Right cardiac atrium (tissue), 5 donors: Measurements from ENCODE around the gene UBE4B. TPM values are rescaled to one million over a fixed set of nuclear protein-coding genes. Genes with fewer than 3 reads are reported as not detected.
A peak's percentile ranks its signal among the peaks of the same experiment; 100 is the strongest.

Source experiments
- ATAC-seq, 2 donors: fragments of 200-7000 bp; cut with Tn5 transposase; one replicate each; pipeline versions ENCODE4 v1.8.0 to v1.9.1; 2020; ENCODE audit warnings: moderate library complexity in 2 of 2, mild to moderate bottlenecking in 1 of 2
- DNase-seq, 3 donors: peaks; one replicate each; pipeline ENCODE4 v3.0.0-alpha.2; 2020
- H3K27ac ChIP-seq: one replicate; pipeline ENCODE4 v1.5.1; 2013; ENCODE audit warnings: mild to moderate bottlenecking, low read length, control low read depth, moderate library complexity
- H3K27me3 ChIP-seq: one replicate; pipeline ENCODE4 v1.6.1; 2013; ENCODE audit not compliant: control insufficient read depth, insufficient read depth
- H3K4me1 ChIP-seq: one replicate; pipeline ENCODE4 v1.6.1; 2013; ENCODE audit warnings: low read length; ENCODE audit not compliant: control insufficient read depth, insufficient read depth
- H3K4me3 ChIP-seq: one replicate; pipeline ENCODE4 v1.5.1; 2013; ENCODE audit warnings: low read length, control low read depth
- H3K9me3 ChIP-seq: one replicate; pipeline ENCODE4 v1.6.1; 2013; ENCODE audit warnings: low read length; ENCODE audit not compliant: control insufficient read depth
- WGBS: extraction: QIAGEN DNeasy Blood & Tissue Kit; methylation state at CpG from one replicate; pipeline ENCODE4 v1.1.7; 2013; 5-methylcytosine and 5-hydroxymethylcytosine counted together
- intact Hi-C, 4 donors: fragments of 100-400 bp; cut with DNase I; formaldehyde crosslinking; loops; one replicate each; pipeline versions ENCODE4 v1.11.0 to v1.14.0; 2022 to 2023
- polyA plus RNA-seq: library from polyadenylated mRNA; stranded (reverse); fragments of 200-250 nt; gene quantifications from one replicate; pipeline ENCODE4 v1.2.3, GENCODE V29; 2013
- total RNA-seq, 4 donors: library from RNA; stranded (reverse); fragmentation: NEBNext Ultra II Directional; extraction: Animal tissue kit (Norgen Biotek cat#: 25700); gene quantifications; one replicate each; pipeline ENCODE4 v1.2.1, GENCODE V29; 2021
- donor health status: healthy with polysubstance abuse.
- donor health status: DM: no; HTN: yes; CAD: no.
- donor health status: DM: no; HTN: no; CAD: no.
- donor health status: DM: no; HTN: yes; CAD: no; lungs with severe emphysema.
- donor health status: DM: yes; HTN: yes; CAD: no.

The UBE4B gene
- total and polyA plus RNA-seq, 5 donors, result 24.1 to 90.5 (median 62.8) TPM

GRCh38 chr1:10160173-10160572 is 127.4 kb downstream of the UBE4B start:
- H3K4me3 ChIP-seq, result no peak overlapping the region
- ATAC-seq, result no peak
- H3K4me1 ChIP-seq, result peaks cover 5% of the 10 kb centered on the region
- H3K27me3 ChIP-seq, result no peaks in the 10 kb centered on the region
- intact Hi-C loops, result no loop called here
- H3K9me3 ChIP-seq, result no peaks in the 10 kb centered on the region
- DNase-seq, result no peak
- H3K27ac ChIP-seq, result no peak overlapping the region
- 82% methylated on average over 3 of the region's 3 CpGs for WGBS

DNA sequence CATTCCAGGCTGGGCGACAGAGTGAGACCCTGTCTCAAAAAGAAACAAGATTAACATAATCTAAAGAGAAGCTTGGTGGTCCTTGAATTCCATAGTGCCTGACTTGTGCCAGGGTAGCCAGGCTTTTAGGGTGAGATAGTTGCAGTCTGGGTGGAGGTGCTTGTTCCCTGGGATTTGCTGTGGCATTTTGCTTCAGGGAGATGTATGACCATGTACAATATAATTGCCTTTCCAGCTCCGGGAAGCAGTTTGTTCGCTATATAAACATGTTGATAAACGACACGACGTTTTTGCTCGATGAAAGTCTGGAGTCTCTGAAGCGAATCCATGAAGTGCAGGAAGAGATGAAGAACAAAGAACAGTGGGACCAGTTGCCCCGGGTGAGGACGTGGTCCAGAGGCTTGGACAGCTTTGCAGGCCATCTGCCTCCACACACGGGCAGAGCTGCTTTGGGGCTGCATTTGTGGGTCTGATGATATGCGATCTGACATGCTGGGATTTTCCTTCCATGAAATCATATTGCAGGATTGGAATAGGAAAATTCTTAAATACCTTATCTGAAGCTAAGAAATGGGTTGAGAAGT is 128.2 kb downstream of the UBE4B start:
- ATAC-seq, result no peak
- peaks cover 2% of the 10 kb centered on the region for H3K4me1 ChIP-seq
- no peaks in the 10 kb centered on the region for H3K9me3 ChIP-seq
- no peak overlapping the region for H3K4me3 ChIP-seq
- no peak for DNase-seq
- H3K27me3 ChIP-seq, result no peaks in the 10 kb centered on the region
- intact Hi-C loops, result no loop called here
- H3K27ac ChIP-seq, result peak overlapping the region; percentile 83
- WGBS, result 77% methylated on average over 12 of the region's 12 CpGs

- peak; percentile 66 to 83 for ATAC-seq
- H3K9me3 ChIP-seq, result no peaks in the 10 kb centered on the region
- 81% methylated on average over 17 of the region's 17 CpGs for WGBS
- no peak overlapping the region for H3K4me3 ChIP-seq
- H3K4me1 ChIP-seq, result peaks cover 2% of the 10 kb centered on the region
- H3K27me3 ChIP-seq, result no peaks in the 10 kb centered on the region
- peak overlapping the region; percentile 52 for H3K27ac ChIP-seq
- intact Hi-C loops, result no loop called here
- DNase-seq, result peak in 2 of 3 donors; percentile 37 to 55
Observed at GRCh38 chr1:10161541-10162290, 129.0 kb downstream of the UBE4B start.

GRCh38 chr1:10168912-10169514 is 136.3 kb downstream of the UBE4B start:
- DNase-seq (no peak), ATAC-seq (no peak)
- intact Hi-C loops, result no loop called here
- Histone ChIP-seq H3K27ac (no peak overlapping the region), H3K4me3 (no peak overlapping the region), H3K4me1 (peaks cover 2% of the 10 kb centered on the region), H3K9me3 (no peaks in the 10 kb centered on the region), H3K27me3 (no peaks in the 10 kb centered on the region)
- 96% methylated on average over 7 of the region's 7 CpGs for WGBS

GRCh38 chr1:10170239-10170574 is 137.4 kb downstream of the UBE4B start:
- WGBS, result 83% methylated on average over 2 of the region's 2 CpGs
- no peak overlapping the region for H3K27ac ChIP-seq
- no peak for ATAC-seq
- no peak overlapping the region for H3K4me3 ChIP-seq
- no peak for DNase-seq
- peaks cover 2% of the 10 kb centered on the region for H3K4me1 ChIP-seq
- H3K27me3 ChIP-seq, result no peaks in the 10 kb centered on the region
- intact Hi-C loops, result no loop called here
- H3K9me3 ChIP-seq, result no peaks in the 10 kb centered on the region

DNA sequence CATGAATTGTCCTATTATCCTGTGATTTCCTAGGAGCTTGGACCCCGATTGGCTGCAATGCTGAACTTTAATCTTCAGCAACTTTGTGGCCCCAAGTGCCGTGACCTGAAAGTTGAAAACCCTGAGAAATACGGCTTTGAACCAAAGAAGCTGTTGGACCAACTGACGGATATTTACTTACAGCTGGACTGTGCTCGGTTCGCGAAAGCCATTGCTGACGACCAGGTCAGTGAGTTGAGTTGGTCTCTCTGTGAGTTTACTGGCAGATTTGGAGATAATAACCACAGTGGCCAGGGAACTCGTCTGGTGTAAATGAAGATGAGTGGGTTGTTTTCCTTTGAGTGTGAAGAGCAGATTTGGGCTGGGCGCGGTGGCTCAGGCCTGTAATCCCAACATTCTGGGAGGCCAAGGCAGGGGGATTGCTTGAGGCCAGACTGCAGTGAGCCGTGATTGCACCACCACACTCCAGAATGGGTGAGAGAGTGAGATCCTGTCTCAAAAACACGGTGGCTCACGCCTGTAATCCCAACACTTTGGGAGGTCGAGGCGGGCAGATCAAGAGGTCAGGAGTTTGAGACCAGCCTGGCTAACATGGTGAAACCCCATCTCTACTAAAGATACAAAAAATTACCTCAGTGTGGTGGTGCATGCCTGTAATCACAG is 138.5 kb downstream of the UBE4B start:
- WGBS, result 95% methylated on average over 16 of the region's 16 CpGs
- no peak for ATAC-seq
- no peak for DNase-seq
- intact Hi-C loops, result no loop called here
- Histone ChIP-seq H3K27ac (no peak overlapping the region), H3K4me3 (no peak overlapping the region), H3K9me3 (no peaks in the 10 kb centered on the region), H3K27me3 (no peaks in the 10 kb centered on the region), H3K4me1 (no peaks in the 10 kb centered on the region)

DNA sequence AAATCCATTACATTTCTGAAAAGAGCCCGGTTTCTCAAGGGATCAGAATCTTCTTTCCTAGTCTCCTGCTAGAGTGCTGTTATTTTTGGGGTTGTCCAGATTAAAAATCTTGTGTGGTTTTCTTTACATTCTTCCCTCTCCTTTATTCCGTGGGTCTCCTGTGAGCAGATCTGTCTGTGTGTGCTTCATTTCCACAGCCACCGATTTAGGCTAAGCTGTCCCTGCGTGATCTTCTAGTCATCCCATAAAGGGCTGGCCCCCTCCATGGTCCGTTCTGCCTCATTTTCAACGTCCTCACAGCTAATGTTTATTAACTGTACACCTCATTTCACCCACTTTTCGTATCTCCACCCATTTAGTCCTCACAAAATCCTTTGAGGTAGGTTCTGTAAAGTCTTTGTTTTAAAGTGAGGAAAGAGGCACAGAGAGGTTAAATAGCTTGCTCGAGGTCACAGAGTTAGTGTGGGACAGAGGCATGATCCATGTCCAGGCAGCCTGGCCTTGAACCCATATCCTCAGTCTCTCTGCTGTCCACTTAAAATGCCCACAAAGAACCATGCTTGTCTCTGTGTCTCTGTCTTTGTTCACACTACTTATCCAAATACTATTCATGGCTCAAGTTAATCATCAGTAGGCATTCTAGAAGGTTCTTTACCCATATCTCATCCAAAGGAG is 139.4 kb downstream of the UBE4B start:
- no peak for DNase-seq
- Histone ChIP-seq H3K4me3 (no peak overlapping the region), H3K4me1 (no peaks in the 10 kb centered on the region), H3K9me3 (no peaks in the 10 kb centered on the region), H3K27me3 (no peaks in the 10 kb centered on the region), H3K27ac (no peak overlapping the region)
- 95% methylated on average over 8 of the region's 8 CpGs for WGBS
- ATAC-seq, result no peak
- intact Hi-C loops, result no loop called here

DNA sequence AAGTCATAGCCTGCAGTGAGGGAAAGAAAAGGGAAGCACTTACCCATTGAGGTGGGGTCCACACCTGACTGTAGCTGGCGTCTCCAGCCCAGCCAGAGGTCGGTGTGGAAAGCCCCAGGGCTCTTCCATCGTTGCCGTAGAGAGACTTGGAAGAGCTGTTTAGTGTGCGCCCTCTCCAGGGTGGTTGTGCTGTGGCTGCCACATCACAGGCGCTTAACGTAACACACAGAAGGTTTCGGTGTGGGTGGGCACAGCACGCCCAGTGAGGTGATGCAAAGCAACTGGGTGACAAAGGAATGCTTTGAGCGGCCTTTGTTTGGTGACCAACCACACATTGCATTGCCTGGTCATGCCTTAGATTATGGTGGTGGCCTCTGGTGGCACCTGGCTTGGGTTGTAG is 140.8 kb downstream of the UBE4B start:
- H3K4me1 ChIP-seq, result no peaks in the 10 kb centered on the region
- H3K27me3 ChIP-seq, result no peaks in the 10 kb centered on the region
- H3K27ac ChIP-seq, result no peak overlapping the region
- intact Hi-C loops, result no loop called here
- no peak for DNase-seq
- WGBS, result 98% methylated on average over 10 of the region's 10 CpGs
- no peaks in the 10 kb centered on the region for H3K9me3 ChIP-seq
- H3K4me3 ChIP-seq, result no peak overlapping the region
- no peak for ATAC-seq

- Histone ChIP-seq H3K4me3 (no peak overlapping the region), H3K9me3 (no peaks in the 10 kb centered on the region), H3K27ac (no peak overlapping the region), H3K4me1 (no peaks in the 10 kb centered on the region), H3K27me3 (no peaks in the 10 kb centered on the region)
- intact Hi-C loops, result no loop called here
- DNase-seq (no peak), ATAC-seq (no peak)
- WGBS, result 82% methylated on average over 5 of the region's 5 CpGs
Observed at GRCh38 chr1:10177876-10178275, 145.1 kb downstream of the UBE4B start.

DNA sequence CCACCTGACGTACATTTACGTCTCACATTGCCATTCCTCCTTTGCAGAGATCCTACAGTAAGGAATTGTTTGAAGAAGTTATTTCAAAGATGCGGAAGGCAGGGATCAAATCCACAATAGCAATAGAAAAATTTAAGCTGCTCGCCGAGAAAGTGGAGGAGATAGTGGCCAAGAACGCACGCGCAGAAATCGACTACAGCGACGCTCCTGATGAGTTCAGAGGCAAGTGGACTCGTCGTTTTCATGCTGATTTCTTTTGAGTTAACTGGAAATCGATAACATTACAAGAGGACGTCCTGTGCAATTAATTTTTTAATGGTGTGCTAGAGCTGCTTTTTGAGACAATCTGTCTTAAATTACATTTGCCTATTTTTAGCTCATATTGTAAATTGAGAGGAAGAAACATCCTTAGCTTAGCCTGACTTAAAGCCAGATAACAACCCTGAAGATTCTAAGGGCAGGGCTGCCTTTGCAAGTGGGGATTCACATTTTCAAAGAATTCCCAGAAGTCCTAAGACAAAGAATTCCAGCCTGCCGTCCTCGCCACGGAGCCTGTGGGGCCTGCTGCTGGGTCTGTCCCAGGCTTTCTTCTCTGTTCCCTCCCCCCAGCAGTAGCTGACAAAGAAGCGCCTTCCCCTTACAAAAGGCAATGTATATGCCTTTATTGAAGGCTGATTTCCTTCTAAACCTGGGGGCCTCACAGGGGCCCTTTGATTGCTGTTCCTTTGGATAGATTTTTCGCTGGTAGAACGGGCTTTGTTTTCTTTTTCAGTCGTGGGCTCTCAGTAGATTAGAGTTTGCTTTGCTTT is 146.0 kb downstream of the UBE4B start:
- H3K4me3 ChIP-seq, result no peak overlapping the region

More for the DNA sequence above, 146.0 kb downstream of the UBE4B start:
- H3K27me3 ChIP-seq, result no peaks in the 10 kb centered on the region
- no peak for DNase-seq
- ATAC-seq, result no peak
- no peak overlapping the region for H3K27ac ChIP-seq
- intact Hi-C loops, result no loop called here
- no peaks in the 10 kb centered on the region for H3K4me1 ChIP-seq
- no peaks in the 10 kb centered on the region for H3K9me3 ChIP-seq
- WGBS, result 81% methylated on average over 22 of the region's 22 CpGs
